HG03108 (cell line): Measurements from ENCODE around the gene RNASET2.
A peak's percentile ranks its signal among the peaks of the same experiment; 100 is the strongest.
"Not testable (repeated sequence)": the region's sequence is repeated elsewhere in the genome, so short reads cannot be mapped to it uniquely, and the experiment has no call there.

Experiments
- ATAC-seq: cut with Tn5 transposase; IDR thresholded peaks from one replicate; pipeline ENCODE4 v1.9.1; 2021; ENCODE audit warnings: moderate library complexity; ENCODE audit not compliant: unreplicated experiment

RNASET2 gene

DNA sequence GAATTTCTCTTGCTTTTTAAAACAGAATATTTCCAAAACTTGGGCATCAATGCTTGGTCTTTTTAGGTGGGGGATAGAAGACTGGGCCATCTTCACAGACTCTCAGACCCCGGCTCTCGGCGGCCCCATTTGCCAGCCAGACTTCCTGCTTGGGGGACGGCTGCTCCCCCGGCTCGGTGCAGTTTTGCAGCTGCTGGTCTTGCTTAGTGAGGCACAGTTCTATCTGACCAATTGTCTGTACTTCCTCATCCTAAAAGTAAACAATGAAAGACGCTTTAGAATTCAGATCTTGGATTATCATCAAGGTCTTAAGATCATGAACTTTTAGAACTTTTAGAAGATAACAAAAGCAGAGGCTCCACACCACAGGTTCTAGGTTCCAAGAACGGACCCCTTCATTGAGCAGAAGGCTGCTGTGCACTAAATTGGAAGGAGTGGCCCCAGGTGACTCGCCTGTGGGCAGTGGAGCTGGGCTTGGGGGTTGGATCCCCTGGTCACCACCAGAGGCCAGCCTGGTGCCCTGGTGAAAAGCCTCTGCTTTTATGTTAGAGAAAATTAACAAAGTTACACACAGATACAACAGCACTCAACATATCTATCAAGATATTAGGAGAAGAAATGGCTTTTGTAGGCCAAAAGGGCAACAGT is 26.7 kb downstream of the RNASET2 start:
- no peak for ATAC-seq

- no peak for ATAC-seq
Observed at GRCh38 chr6:166928644-166929541, 27.5 kb downstream of the RNASET2 start.

- ATAC-seq, result no peak
Observed at GRCh38 chr6:166927935-166928643, 28.3 kb downstream of the RNASET2 start.

DNA sequence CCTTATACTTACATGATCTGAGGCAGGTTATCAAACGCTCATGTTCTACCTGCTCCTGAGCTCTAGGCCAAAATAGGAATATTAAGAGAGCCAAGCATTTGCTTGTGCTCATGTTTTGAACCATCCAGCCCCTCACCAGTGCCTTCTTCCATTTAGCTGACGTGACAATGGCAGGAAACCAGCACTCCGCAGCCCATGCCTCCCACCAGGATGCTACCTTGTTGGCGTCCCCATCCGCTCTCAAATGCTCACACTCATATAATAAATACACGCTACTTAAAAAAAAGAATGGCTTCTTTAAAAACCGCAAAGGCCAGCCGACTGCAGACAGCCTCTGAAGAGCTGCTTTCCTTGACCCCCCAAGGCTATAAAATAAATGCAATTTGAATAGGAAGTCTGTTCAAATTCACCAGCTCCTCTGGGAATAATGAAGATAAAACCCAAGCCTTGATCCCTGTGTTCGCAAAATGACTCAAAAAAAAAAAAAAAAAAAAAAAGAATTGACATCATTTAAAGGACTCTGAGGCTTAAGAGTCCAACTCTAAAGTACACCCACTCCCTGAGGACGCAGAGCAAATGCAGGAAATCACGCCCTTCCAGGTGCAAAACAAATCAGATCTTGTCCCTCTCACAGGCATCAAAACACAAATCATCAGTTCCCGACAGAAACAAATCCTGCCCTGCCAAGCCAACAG is 29.0 kb downstream of the RNASET2 start:
- no peak for ATAC-seq

DNA sequence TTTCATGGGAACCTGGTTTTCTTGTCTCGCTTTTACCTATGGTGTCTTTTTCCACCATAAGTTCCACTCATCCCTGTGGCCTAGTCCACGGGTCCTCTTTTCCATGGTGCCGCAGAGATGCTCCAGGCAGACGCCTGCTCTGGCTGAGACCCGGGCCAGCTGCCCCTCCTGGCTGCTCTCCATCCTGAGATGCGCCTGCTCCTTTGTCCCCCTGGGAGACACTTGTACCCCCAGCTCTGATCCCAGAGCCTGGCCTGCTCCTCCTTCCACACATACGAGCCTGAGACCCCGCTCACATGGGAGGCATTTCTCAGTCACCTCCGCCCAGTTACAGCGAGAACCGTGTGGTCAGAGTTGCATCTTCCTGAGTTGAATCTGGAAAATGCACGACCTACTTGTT is 29.6 kb downstream of the RNASET2 start:
- ATAC-seq, result no peak

DNA sequence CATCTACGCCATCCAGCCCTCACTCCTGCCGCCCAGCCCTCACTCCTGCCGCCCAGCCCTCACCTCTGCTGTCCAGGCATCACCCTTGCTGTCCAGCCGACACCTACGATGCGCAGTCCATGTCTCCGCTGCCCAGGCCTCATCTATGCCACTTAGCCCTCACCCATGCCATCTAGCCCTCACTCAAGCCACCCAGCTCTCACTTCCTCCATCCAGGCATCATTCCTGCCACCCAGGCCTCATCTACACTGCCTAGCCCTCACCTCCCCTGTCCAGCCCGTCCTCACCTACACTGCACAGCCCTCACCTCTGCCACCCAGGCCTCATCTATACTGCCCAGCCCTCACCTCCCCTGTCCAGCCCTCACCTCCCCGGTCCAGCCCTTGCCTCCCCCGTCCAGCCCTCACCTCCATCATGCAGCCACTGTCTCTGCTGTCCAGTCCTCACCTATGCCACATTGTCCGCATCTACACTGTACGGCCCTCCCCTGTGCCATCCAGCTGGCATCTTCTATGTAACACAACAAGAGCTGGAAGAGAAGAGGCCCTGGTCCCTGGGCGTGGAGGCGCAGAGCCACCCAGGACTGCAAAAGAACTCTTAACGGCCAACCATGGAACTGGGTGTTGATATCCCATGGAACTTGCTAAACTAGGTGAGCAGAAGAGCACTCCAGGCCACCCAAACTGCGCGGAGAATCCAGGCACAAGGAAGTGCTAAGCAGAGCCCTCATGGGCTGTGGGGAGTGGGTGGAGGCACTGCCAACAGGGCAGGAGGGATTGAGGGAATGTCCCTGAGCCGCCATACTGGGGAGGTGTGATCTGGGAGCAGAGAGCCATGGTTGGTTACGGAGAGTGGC is 31.0 kb downstream of the RNASET2 start:
- ATAC-seq, result no peak

GRCh38 chr6:166924531-166924930 is 31.8 kb downstream of the RNASET2 start:
- no peak for ATAC-seq

DNA sequence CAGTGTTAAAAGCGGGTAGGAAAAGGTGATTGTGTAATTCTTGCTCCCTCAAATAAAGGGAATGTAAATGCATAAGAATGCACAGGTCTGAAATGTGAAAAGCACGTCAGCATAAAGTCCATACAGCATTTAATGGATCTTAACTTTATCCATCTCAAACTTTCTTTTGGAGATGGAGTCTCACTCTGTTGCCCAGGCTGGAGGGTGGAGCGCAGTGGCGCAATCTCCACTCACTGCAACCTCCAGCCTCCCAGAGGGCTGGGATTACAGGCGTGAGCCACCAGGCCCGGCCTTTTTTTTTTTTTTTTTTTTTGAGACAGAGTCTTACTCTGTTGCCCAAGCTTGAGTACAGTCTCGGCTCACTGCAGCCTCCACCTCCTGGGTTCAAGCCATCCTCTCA is 33.4 kb downstream of the RNASET2 start:
- ATAC-seq, result no peak

DNA sequence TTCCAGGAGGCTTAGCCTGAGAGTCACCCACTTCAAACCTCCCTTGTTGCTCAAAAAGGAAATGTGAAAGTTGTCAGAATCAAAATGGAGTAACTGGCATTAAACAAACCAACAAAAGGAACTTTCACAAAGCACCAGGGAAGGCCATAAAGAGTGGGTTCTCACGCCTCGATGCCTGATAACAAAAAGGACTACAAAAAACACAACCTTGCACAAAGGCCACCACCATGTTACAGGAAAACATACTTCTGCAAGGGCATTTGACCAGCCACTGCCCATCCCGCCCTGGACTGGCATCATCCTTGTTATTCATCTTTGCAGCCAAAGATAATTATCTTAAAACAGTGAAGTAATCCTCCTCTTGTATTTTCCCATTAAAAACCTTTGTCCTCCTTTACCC is 34.8 kb downstream of the RNASET2 start:
- no peak for ATAC-seq

- no peak for ATAC-seq
Observed at GRCh38 chr6:166916824-166917223, 39.5 kb downstream of the RNASET2 start.

- not testable (repeated sequence) for ATAC-seq
Observed at GRCh38 chr6:166915484-166915883, 40.9 kb downstream of the RNASET2 start.

GRCh38 chr6:166914952-166915351 is 41.4 kb downstream of the RNASET2 start:
- ATAC-seq, result not testable (repeated sequence)

DNA sequence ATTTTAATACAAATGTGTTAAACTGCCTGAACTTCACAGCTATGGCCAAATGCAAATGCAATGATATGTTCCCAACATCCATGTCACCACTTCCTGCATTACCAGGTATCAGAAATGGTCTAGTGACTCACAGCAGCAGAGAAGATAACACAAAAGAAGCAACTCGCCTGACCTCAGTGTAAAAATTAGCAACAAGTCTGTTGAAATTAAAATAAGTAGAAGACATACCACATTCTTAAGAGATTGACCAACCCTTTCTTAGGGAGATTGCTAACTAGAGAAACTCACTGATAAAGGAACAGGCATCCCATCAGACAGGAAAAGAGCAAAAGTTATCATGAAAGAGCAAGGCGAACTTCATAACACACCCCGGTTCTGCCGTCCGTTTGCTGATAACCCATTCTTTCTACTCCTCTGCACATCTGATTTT is 45.1 kb downstream of the RNASET2 start:
- no peak for ATAC-seq

DNA sequence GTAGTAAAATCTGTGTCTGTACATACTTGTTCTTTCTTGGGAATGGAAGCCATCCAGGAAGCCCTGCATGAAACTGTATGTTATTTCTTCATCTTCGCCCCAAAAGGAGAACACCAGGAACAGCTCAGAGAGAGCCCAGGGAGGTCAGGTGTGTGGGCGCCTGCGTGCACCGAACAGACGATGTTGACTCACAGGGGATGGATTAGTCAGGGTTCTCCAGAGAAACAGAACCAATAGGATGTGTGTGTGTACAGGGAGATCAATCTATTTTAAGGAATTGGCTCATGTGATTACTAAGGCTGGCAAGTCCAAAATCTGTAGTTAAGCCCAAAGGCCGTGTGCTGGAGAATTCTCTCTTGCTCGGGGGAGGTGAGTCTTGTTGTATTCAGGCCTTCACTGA is 45.7 kb downstream of the RNASET2 start:
- ATAC-seq, result no peak

DNA sequence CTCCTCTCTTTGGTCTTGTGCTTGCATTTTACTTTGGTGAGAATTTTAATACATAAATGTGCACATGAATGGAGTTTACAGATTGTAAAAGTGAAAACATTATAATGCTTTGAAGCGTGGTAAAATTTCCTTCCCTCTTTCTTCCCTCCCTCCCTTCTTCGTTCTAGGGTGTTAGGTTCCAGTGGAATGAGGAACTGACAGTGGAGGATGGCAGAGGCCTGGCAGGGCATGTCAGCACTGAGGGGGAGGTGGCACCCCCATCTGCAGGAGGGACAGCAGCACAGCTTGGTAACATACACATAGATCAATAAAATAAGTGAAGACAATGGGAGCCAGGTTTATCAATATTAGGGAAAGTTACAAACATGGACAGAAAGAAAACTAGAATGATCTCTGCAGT is 47.5 kb downstream of the RNASET2 start:
- ATAC-seq, result no peak

- no peak for ATAC-seq
Observed at GRCh38 chr6:166907871-166908806, 48.2 kb downstream of the RNASET2 start.

- peak; percentile 69 for ATAC-seq
Observed at GRCh38 chr6:166907373-166907841, 48.9 kb downstream of the RNASET2 start.

- ATAC-seq, result no peak
Observed at GRCh38 chr6:166906376-166907044, 49.8 kb downstream of the RNASET2 start.
